NT2/D1 (cell line): ENCODE measurements around the gene VMAC.

Experiments used
- SUZ12 ChIP-seq: IDR thresholded peaks from 2 replicates; pipeline ENCODE4 v1.6.1; 2011; ENCODE audit not compliant: insufficient read length, insufficient read depth; ENCODE audit errors: extremely low read depth
- YY1 ChIP-seq: IDR thresholded peaks from 2 replicates; pipeline ENCODE4 v1.6.1; 2011; ENCODE audit not compliant: insufficient read length, insufficient read depth
- ZNF274 ChIP-seq: IDR thresholded peaks from 2 replicates; pipeline ENCODE4 v1.6.1; 2011; ENCODE audit warnings: mild to moderate bottlenecking, low read depth, low read length

DNA sequence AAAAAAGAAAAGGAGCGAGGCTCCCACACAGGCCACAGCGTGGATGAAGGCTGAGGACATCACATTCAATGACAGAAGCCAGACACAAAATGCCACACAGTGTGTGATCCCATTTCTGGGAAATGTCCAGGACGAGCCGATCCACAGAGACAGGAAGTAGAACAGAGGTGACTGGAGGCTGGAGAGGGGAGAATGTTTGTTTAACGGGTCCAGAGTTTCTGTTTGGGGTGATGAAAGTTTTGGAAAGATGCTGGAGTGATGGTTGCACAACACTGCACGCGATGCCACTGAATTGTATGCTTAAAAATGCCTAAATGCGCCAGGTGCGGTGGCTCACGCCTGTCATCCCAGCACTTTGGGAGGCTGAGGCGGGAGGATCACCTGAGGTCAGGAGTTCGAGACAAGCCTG lies 33.7 kb upstream of the VMAC start:
- TF ChIP-seq SUZ12: no peak
- TF ChIP-seq ZNF274: no peak
- TF ChIP-seq YY1: no peak
